NCI-H187 (cell line): Measurements from ENCODE around the gene KRTAP5-6.

ENCODE experiments used
- DNase-seq, 2 experiments: peaks; one replicate each; lab custom pipeline; 2025; lab: John Stamatoyannopoulos, UW

Gene KRTAP5-6

GRCh38 chr11:1733716-1734640 is 37.0 kb downstream of the KRTAP5-6 start:
- no peak for DNase-seq

- DNase-seq: no peak
Observed at GRCh38 chr11:1734641-1735081, 37.7 kb downstream of the KRTAP5-6 start.

- no peak for DNase-seq
Observed at GRCh38 chr11:1735271-1735670, 38.3 kb downstream of the KRTAP5-6 start.

- no peak for DNase-seq
Observed at GRCh38 chr11:1736447-1736992, 39.5 kb downstream of the KRTAP5-6 start.

- no peak for DNase-seq
Observed at GRCh38 chr11:1737080-1737757, 40.2 kb downstream of the KRTAP5-6 start.

- no peak for DNase-seq
Observed at GRCh38 chr11:1738380-1738779, 41.4 kb downstream of the KRTAP5-6 start.

GRCh38 chr11:1739576-1739975 is 42.6 kb downstream of the KRTAP5-6 start:
- DNase-seq: no peak

- no peak for DNase-seq
Observed at GRCh38 chr11:1740786-1741530, 44.0 kb downstream of the KRTAP5-6 start.

- no peak for DNase-seq
Observed at GRCh38 chr11:1741741-1742140, 44.7 kb downstream of the KRTAP5-6 start.

- DNase-seq: no peak
Observed at GRCh38 chr11:1742371-1742770, 45.4 kb downstream of the KRTAP5-6 start.

GRCh38 chr11:1742869-1743584 is 46.0 kb downstream of the KRTAP5-6 start:
- DNase-seq: no peak

- DNase-seq: no peak
Observed at GRCh38 chr11:1743585-1744136, 46.7 kb downstream of the KRTAP5-6 start.

- DNase-seq: no peak
Observed at GRCh38 chr11:1744137-1744886, 47.3 kb downstream of the KRTAP5-6 start.

GRCh38 chr11:1744891-1745700 is 48.1 kb downstream of the KRTAP5-6 start:
- no peak for DNase-seq

- no peak for DNase-seq
Observed at GRCh38 chr11:1745701-1746320, 48.8 kb downstream of the KRTAP5-6 start.

GRCh38 chr11:1746511-1746931 is 49.5 kb downstream of the KRTAP5-6 start:
- DNase-seq: no peak

- DNase-seq: no peak
Observed at GRCh38 chr11:1746956-1747752, 50.2 kb downstream of the KRTAP5-6 start.
